Measurements from ENCODE around the gene RNF2. TPM values are rescaled to one million over a fixed set of nuclear protein-coding genes. Genes with fewer than 3 reads are reported as not detected.

RNF2 gene
- total RNA-seq, 1 donor from 2014 or later, result 17.1 TPM

- H3K4me3 ChIP-seq (ENCODE audit: low read depth, low read length), result no peak overlapping the region
- TF ChIP-seq CTCF (IDR thresholded peaks at IDR 0.05; ENCODE audit: insufficient read depth, low read length, poor library complexity, severe bottlenecking), result no peak
Measured at GRCh38 chr1:185044387-185044786, 971 bp upstream of the RNF2 start.

GRCh38 chr1:185045814-185046492 is 595 bp downstream of the RNF2 start:
- no peak for TF ChIP-seq CTCF (IDR thresholded peaks at IDR 0.05; ENCODE audit: insufficient read depth, low read length, poor library complexity, severe bottlenecking)
- Histone ChIP-seq H3K4me3 (ENCODE audit: low read depth, low read length) (peak overlapping the region; percentile 66), H3K36me3 (ENCODE audit: control insufficient read depth, insufficient read depth, low read length) (no peaks in the 10 kb centered on the region), H3K27me3 (ENCODE audit: control insufficient read depth, insufficient read depth, low read length) (no peaks in the 10 kb centered on the region)
- DNase-seq (ENCODE audit: low read depth), result no peak

More at GRCh38 chr1:185044387-185044786, 971 bp upstream of the RNF2 start:
- DNase-seq (ENCODE audit: low read depth), result no peak
- Histone ChIP-seq H3K27me3 (ENCODE audit: control insufficient read depth, insufficient read depth, low read length) (no peaks in the 10 kb centered on the region), H3K36me3 (ENCODE audit: control insufficient read depth, insufficient read depth, low read length) (no peaks in the 10 kb centered on the region)

GRCh38 chr1:185046668-185047067 is 1.3 kb downstream of the RNF2 start:
- no peak for TF ChIP-seq CTCF (IDR thresholded peaks at IDR 0.05; ENCODE audit: insufficient read depth, low read length, poor library complexity, severe bottlenecking)
- no peaks in the 10 kb centered on the region for H3K27me3 ChIP-seq (ENCODE audit: control insufficient read depth, insufficient read depth, low read length)
- DNase-seq (ENCODE audit: low read depth), result no peak
- peak overlapping the region; percentile 66 for H3K4me3 ChIP-seq (ENCODE audit: low read depth, low read length)
- H3K36me3 ChIP-seq (ENCODE audit: control insufficient read depth, insufficient read depth, low read length), result no peaks in the 10 kb centered on the region

GRCh38 chr1:185049670-185050069 is 4.3 kb downstream of the RNF2 start:
- DNase-seq (ENCODE audit: low read depth), result no peak

GRCh38 chr1:185050823-185051451 is 5.6 kb downstream of the RNF2 start:
- DNase-seq (ENCODE audit: low read depth), result no peak
- no peak for TF ChIP-seq CTCF (IDR thresholded peaks at IDR 0.05; ENCODE audit: insufficient read depth, low read length, poor library complexity, severe bottlenecking)
- Histone ChIP-seq H3K36me3 (ENCODE audit: control insufficient read depth, insufficient read depth, low read length) (no peaks in the 10 kb centered on the region), H3K4me3 (ENCODE audit: low read depth, low read length) (no peak overlapping the region), H3K27me3 (ENCODE audit: control insufficient read depth, insufficient read depth, low read length) (no peaks in the 10 kb centered on the region)

More at GRCh38 chr1:185049670-185050069, 4.3 kb downstream of the RNF2 start:
- H3K4me3 ChIP-seq (ENCODE audit: low read depth, low read length), result no peak overlapping the region
- no peak for TF ChIP-seq CTCF (IDR thresholded peaks at IDR 0.05; ENCODE audit: insufficient read depth, low read length, poor library complexity, severe bottlenecking)
- H3K36me3 ChIP-seq (ENCODE audit: control insufficient read depth, insufficient read depth, low read length), result no peaks in the 10 kb centered on the region
- H3K27me3 ChIP-seq (ENCODE audit: control insufficient read depth, insufficient read depth, low read length), result no peaks in the 10 kb centered on the region

All from kidney epithelial cell (primary cell).